GM18519 (cell line): ENCODE data around the gene CPT2.
"Not testable (repeated sequence)": the region's sequence is repeated elsewhere in the genome, so short reads cannot be mapped to it uniquely, and the experiment has no call there.

Experiments used
- ATAC-seq: cut with Tn5 transposase; IDR thresholded peaks from one replicate; pipeline ENCODE4 v1.9.1; 2021; ENCODE audit warnings: mild to moderate bottlenecking, moderate library complexity; ENCODE audit not compliant: unreplicated experiment, low FRiP score

The CPT2 gene

GRCh38 chr1:53180951-53181350, 15.7 kb upstream of the CPT2 start:
- no peak for ATAC-seq

DNA sequence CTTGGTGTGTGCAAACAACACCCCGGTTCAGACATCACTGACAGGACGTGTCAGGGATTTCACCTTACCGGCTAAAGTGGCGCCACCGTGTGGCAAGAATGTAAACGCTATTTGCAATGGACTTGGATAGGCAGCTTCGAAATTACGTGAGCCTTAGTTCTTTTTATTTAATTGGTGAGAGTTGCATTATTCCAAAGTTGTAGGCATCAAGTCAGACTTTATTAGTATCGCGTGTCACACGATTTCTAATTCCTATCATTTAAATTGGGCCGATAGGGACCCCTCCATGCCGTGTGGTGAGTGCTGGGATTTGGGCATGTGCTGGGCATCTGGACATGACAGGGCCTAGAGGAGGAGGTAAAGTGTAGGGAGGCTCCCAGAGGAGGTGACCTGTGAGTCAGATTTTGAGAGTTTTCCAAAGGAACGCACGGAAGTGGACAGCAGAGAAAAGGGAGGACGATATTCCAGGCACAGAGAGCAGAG, 14.5 kb upstream of the CPT2 start:
- ATAC-seq = no peak

- ATAC-seq = no peak
Measured at GRCh38 chr1:53182716-53183094, 13.9 kb upstream of the CPT2 start.

DNA sequence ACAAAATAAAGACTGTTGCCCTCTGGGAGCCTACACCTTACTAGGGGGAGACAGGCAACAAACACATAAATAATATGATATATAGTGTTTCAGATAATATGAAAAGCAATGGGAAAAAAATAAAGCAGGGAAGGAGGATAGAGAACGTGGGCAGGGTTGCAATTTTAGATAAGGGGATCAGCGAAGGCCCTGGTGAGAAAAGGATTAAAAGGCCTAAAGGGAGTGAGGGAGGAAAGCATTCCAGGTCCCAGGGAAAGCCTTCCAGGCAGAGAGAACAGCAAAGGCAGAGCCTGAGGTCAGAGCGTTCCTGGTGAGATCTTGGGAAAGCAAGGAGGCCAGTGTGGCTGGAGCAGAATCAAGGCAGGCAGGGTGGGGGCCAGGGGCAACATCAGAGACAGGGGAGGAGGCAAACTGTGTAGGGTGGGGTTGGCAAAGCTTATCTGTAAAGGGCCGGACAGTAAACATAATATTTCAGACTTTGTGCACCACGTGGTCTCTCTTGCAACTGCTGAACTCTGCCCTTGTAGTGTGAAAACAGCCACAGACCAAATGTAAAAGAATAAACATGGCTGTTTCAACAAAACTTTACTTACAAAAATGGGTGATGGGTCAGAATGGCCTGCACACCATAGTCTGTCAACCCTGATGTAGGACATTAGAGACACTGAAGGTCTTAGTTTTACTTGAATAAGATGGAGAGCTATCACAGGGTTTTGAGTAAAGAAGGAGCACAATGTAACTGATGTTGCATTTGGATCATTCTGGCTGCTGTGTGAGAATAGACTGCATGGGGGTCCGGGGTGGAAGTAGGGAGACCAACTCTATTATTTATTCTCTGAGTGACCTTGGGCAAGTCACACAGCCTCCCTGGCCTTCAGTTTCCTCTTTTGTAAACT, 13.3 kb upstream of the CPT2 start:
- no peak for ATAC-seq

- ATAC-seq = not testable (repeated sequence)
Measured at GRCh38 chr1:53185955-53186297, 10.7 kb upstream of the CPT2 start.

GRCh38 chr1:53186533-53186932, 10.1 kb upstream of the CPT2 start:
- no peak for ATAC-seq

GRCh38 chr1:53187401-53187800, 9.2 kb upstream of the CPT2 start:
- no peak for ATAC-seq

DNA sequence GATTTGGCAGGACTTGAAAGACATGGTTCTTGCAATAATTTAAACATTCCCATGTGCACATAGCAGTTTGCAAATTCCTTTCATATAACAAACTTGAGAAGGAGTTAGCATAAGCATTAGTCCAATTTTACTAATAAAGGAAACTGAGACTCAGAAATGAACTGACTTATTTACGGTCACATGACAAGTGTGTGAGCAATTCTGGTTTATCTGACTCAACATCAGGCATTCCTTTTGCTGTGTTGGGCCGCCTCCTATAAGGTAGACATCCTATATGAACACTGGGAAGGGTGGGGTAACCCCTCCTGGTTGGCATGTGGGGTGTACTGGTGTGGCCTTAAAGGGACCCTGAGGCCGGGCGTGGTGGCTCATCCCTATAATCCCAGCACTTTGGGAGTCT, 8.5 kb upstream of the CPT2 start:
- no peak for ATAC-seq

GRCh38 chr1:53189061-53189460, 7.6 kb upstream of the CPT2 start:
- ATAC-seq = no peak

DNA sequence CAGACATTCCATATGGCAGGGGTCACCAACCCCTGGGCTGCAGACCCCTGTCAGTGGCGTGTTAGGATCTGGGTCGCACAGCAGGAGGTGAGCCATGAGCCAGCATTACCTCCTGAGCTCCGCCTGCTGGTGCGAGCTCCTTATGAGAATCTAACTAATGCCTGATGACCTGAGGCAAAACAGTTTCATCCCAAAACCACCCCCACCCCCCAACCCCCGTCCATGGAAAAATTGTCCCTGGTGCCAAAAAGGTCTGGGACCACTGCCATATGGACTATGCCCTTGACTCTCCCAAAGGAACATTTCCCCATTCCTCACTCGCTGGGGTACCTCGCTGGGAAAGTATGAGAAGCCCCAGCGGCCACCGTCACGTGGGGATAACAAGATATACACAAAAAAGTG, 6.4 kb upstream of the CPT2 start:
- ATAC-seq = no peak

DNA sequence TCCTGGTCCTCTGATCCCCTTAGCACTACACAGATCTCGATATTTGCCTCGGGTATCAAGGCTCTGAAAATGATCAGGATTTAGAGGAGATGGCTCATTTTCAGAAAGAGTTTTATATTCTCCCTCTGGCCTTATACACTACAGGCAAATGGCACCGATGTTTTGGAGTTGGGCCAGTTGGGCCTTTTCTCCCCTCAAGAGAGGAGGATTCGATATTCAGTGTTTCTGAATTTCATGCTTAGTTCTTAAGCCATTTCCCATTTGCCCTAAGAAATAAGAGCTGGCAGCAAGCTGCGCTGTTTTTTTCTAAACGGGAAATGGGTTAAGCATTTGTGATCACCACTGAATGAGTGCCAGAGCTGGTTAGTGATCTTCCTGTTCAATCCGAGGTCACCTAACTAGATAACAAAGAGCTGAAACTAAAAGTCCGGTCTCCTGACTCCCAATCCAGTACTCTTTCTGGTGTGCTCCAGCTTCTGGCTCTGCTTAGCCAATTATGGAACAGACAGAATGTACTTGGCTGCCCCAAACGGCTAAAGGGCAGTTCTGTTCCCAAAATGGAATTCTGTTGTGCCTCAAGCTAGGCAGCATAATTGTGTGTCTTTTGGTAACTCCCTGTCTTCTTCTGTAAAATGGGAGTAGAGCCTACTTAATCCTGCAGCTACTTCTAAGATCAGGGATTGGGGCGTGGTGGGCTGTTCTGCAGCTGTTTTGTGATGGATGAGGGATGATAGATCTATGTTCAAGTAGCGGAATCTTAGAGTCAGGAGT, 1.2 kb upstream of the CPT2 start:
- no peak for ATAC-seq

GRCh38 chr1:53196017-53196484, 573 bp upstream of the CPT2 start:
- ATAC-seq = no peak

DNA sequence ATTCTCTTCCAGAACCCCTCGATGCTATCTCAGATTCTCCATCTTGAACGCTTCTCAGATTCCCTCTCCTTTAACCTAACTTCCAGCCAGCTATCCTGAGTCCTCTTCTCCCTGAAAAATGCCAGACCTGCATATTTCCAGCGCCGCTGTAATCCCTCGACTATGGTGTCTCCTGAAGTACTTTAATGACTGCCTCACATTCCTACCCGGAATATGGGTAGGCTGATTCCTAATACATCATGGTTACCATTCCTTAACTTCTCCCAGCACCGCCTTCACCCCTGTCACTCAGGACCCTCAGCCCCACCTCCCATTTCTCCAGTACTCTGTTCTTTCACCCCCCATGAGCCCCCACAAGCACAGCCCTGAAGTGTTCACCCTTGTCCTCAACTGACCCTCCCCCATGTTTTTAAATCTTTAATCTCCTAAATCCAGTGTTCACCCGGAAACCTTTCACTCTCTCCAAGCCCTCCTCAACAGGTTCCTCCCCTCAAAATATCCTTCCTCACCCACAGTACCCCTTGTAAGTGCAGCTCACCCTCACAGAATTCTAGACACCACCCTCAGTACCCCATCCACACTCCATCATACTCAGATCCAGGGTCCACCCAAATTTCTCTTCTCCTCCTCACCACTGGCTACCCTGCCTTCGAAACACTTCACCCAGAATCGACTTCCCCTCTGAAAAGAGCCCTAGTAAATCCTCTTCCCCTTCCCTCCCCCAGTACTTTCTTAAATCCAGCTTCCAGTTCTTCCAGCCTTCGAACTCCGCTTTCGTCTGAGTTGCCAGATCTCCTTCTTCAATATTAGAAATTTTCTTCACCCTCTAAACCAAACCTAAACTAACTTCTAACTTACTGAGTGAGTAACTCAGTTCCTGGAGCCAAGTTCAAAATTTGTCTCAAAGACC, 922 bp downstream of the CPT2 start:
- ATAC-seq = no peak

- ATAC-seq = no peak
Measured at GRCh38 chr1:53198241-53198651, 1.6 kb downstream of the CPT2 start.

- ATAC-seq = no peak
Measured at GRCh38 chr1:53203466-53203865, 6.8 kb downstream of the CPT2 start.

DNA sequence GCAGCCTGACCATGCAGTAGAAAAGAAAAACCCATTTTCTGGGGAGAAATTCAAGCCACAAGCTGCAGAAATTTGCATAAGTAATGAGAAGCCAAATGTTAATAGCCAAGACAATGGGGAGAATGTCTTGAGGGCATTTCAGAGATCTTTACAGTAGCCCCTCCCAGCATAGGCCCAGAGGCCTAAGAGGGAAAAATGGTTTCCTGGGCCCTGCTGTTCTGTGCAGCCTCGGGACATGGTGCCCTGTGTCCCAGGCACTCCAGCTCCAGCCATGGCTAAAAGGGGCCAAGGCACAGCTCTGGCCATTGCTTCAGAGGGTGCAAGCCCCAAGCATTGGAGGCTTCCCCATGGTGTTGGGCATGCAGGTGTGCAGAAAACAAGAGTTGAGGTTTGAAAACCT, 8.9 kb downstream of the CPT2 start:
- not testable (repeated sequence) for ATAC-seq

- not testable (repeated sequence) for ATAC-seq
Measured at GRCh38 chr1:53206083-53206685, 9.6 kb downstream of the CPT2 start.

DNA sequence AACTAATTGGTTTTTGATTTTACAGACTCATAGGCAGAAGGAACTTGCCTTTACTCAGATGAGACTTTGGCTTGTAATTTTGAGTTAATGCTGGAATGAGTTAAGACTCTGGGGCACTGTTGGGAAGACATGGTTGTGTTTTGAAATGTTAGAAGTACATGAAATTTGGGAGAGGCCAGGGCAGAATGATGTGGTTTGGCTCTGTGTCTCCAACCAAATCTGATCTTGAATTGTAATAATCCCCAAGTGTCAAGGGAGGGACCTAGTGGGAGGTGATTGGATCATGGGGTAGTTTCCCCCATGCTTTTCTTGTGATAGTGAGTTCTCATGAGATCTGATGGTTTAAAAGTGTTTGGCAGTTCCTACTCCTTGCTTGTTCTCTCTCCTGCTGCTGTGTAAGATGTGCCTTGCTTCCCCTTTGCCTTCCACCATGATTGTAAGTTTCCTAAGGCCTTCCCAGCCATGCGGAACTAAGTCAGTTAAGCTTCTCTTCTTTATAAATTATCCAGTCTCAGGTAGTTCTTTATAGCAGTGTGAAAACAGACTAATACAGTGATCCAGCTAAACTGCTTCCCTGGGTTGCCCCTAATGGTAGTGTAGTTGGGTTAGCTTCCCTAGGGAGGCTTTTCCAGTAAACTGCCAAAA, 10.2 kb downstream of the CPT2 start:
- no peak for ATAC-seq

GRCh38 chr1:53207726-53208125, 11.1 kb downstream of the CPT2 start:
- ATAC-seq = no peak

DNA sequence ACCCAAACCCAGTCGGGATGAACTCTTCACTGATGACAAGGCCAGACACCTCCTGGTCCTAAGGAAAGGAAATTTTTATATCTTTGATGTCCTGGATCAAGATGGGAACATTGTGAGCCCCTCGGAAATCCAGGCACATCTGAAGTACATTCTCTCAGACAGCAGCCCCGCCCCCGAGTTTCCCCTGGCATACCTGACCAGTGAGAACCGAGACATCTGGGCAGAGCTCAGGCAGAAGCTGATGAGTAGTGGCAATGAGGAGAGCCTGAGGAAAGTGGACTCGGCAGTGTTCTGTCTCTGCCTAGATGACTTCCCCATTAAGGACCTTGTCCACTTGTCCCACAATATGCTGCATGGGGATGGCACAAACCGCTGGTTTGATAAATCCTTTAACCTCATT, 13.7 kb downstream of the CPT2 start:
- ATAC-seq = no peak
